HG02759 (cell line): ENCODE measurements around the gene ABCC12.
"Not testable (repeated sequence)": the region's sequence is repeated elsewhere in the genome, so short reads cannot be mapped to it uniquely, and the experiment has no call there.

ENCODE experiments used
- ATAC-seq: cut with Tn5 transposase; IDR thresholded peaks from one replicate; pipeline ENCODE4 v1.9.1; 2021; ENCODE audit warnings: mild to moderate bottlenecking, moderate library complexity; ENCODE audit not compliant: unreplicated experiment

Gene ABCC12

GRCh38 chr16:48155926-48156789 is at the start of gene ABCC12:
ABCC12 (minus strand) TSS chr16:48155993; CDS start chr16:48146424, 9,569 bp downstream.
- ATAC-seq: no peak

- ATAC-seq: no peak
Measured at GRCh38 chr16:48204825-48205151, 49.0 kb upstream of the ABCC12 start.

- ATAC-seq: no peak
Measured at GRCh38 chr16:48203974-48204824, 48.4 kb upstream of the ABCC12 start.

- ATAC-seq: no peak
Measured at GRCh38 chr16:48201515-48202201, 45.9 kb upstream of the ABCC12 start.

- no peak for ATAC-seq
Measured at GRCh38 chr16:48197294-48197693, 41.5 kb upstream of the ABCC12 start.

GRCh38 chr16:48194828-48195556 is 39.2 kb upstream of the ABCC12 start:
- no peak for ATAC-seq

GRCh38 chr16:48193846-48194245 is 38.1 kb upstream of the ABCC12 start:
- ATAC-seq: no peak

GRCh38 chr16:48188449-48189102 is 32.8 kb upstream of the ABCC12 start:
- peak; percentile 92 for ATAC-seq

- no peak for ATAC-seq
Measured at GRCh38 chr16:48187779-48188178, 32.0 kb upstream of the ABCC12 start.

- no peak for ATAC-seq
Measured at GRCh38 chr16:48184681-48185080, 28.9 kb upstream of the ABCC12 start.

- ATAC-seq: no peak
Measured at GRCh38 chr16:48182979-48183537, 27.3 kb upstream of the ABCC12 start.

- not testable (repeated sequence) for ATAC-seq
Measured at GRCh38 chr16:48181746-48182520, 26.1 kb upstream of the ABCC12 start.

GRCh38 chr16:48180868-48181480 is 25.2 kb upstream of the ABCC12 start:
- no peak for ATAC-seq

- ATAC-seq: no peak
Measured at GRCh38 chr16:48176635-48177408, 21.0 kb upstream of the ABCC12 start.

GRCh38 chr16:48173889-48174288 is 18.1 kb upstream of the ABCC12 start:
- ATAC-seq: no peak

GRCh38 chr16:48172682-48173081 is 16.9 kb upstream of the ABCC12 start:
- ATAC-seq: no peak

GRCh38 chr16:48169896-48170295 is 14.1 kb upstream of the ABCC12 start:
- ATAC-seq: no peak

- ATAC-seq: no peak
Measured at GRCh38 chr16:48168075-48168474, 12.3 kb upstream of the ABCC12 start.
